NCI-H2029 (cell line): Measurements from ENCODE around the gene RAD18.

Experiments
- DNase-seq: peaks from one replicate; lab custom pipeline; 2025; lab: John Stamatoyannopoulos, UW

RAD18 gene

DNA sequence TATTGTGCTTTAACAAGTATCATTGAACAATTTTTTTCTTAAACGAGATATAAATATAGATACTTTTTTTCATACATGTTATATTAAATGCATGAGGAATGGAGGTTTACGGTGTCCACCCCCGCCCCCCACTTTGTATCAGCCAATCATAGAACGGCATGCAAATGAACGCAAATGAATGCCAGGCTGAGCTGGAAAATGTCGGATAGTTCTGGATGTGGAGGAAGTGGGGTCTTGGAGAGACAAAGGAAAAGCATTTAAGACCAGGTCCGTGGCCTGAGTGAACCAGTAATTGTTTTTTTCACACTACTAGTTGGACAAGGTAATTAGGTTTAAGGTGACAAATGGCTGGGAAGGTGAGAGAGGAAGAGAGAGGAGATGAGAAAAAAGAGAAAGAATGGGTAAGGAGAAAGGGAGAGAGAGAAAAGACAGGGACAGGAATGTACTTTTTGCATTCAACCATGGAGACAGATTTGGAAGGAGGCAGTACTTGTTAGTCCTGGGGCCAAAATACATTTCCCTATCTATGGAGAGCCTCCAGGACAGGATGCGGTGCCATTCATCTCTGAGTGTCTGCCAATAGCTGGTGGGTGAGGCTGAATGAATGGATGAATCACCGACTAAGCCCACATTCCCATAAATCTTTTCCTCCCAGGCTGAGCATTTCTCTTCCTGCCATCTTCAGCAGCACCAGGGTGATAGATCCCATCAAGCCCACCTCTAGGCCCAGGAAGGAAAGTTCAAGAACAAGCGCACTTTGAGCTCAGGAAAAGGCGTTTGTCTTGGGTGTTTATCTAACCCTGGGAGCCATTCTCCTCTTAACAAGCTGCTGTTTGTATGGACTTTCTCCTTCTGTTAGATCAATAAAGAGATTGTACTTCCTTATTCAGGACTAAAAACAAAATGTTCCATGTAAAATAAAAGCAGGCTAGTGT lies 1.4 kb upstream of the RAD18 start:
- peak; percentile 8 for DNase-seq

DNA sequence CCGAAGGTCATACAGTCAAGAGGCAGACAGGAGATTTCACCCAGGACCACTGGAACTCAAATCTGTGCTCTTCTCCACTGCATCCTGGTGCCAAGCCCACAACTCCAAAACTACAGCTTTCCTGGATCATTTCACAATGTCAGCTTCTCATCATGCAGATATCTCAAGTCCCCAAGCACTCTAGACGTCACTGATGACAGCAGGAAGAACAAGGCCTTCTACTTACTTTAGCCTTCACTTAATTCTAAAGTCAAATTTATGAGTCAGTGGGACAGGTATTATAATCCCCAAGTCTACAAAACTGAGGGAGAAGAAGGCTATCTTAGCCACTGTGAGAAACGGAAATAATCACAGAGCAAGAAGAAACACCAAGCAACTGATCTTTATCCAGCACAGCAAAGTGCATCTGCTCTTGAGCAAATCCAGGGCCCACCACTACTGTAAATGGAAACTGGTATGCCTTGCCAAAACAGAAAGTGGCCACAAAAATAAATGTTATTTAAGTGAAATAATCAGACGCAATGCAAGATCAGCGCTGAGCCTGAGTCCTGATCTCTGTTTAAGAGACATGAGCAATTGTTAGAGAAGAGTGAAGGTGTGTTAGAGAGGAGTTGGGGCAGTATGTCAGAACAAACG lies 928 bp downstream of the RAD18 start:
- DNase-seq: no peak

DNA sequence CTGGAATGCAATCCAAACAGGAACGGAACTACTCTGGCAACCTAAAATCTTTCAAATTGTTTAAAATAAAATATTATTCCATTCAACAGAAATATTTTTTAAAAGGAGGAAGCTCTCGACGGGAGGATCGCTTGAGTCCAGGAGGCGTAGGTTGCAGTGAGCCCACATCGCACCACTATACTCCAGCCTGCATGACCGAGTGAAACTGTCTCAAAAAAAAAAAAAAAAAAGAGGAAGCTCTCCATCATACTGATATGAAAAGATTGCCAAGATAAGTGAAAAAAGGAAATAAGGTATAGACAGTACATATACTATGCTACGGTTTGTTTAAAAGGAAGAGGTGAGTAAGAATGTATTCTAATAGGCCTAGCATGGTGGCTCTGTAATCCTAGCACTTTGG lies 3.6 kb downstream of the RAD18 start:
- DNase-seq: no peak

DNA sequence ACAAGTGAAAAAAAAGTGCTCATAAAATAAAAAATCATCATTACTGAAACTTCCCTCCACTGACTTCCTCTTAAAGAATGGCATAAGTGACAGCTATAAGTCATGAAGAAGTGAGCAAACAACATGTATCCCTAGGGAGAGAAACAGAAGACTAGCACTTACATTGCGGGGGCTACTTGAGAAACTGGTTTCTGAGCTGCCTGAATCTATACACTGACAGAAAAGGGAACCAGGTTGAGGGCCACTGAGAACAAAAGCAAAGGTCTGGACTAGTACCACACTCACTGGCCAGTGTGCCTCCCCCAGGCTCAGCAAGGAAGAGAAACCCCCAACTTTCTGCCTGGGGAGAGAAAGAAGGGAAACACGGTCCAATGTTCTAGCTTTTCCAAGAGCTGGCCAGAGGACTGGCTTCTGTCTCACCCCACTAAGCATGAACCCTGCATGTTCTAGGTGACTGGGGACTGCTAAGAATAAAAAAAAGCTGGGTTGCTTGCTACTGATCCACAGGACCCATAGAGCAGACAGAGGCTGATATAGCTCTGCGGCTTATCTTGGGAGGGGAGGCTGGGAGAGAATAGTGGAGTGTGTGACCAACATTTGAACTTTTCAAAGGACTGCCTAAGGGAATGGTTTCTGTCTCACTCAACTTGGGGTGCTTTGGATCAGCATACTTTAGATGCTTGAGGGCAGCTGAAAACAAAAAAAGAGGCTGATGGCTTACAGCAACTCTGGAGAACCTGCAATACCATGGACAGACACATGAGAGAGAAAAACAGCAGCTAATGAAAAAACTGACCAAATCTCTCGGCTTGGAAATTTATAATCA lies 8.1 kb downstream of the RAD18 start:
- no peak for DNase-seq

DNA sequence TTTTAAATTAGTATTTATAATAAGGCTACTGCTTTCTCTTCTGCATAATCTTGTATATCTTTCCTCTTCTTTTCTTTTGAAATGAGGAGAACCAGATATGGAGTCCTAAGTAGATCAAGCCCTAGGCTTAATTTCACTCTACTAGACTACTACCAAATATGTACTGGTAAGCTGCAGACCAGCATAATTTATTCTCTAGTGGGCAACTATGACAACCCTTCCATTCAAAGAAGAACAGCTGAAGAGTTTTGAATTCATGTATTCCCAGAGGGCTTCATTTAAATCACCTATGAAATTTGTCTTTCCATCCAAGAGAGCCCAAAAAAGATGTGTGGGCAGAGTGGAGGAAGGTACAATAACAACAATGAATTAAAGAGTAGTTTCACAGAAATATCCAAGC lies 10.0 kb downstream of the RAD18 start:
- DNase-seq: no peak

DNA sequence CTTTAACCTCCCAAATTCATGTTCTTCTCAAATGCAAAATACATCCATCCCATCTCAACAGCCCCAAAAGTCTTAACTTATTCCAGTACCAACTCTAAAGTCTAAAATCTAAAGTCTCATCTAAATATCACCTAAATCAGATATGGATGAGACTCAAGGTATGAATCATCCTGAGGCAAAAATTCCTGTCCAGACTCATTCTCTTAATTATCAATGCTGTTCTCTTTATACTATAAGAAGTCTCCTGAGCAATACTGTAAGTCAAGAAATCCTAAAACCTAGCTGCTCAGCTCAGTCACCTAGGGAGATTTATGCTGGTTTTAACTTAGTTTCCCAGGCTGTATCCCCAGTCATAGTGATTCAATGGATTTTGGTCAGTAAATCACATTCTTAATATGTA lies 11.1 kb downstream of the RAD18 start:
- DNase-seq: no peak

DNA sequence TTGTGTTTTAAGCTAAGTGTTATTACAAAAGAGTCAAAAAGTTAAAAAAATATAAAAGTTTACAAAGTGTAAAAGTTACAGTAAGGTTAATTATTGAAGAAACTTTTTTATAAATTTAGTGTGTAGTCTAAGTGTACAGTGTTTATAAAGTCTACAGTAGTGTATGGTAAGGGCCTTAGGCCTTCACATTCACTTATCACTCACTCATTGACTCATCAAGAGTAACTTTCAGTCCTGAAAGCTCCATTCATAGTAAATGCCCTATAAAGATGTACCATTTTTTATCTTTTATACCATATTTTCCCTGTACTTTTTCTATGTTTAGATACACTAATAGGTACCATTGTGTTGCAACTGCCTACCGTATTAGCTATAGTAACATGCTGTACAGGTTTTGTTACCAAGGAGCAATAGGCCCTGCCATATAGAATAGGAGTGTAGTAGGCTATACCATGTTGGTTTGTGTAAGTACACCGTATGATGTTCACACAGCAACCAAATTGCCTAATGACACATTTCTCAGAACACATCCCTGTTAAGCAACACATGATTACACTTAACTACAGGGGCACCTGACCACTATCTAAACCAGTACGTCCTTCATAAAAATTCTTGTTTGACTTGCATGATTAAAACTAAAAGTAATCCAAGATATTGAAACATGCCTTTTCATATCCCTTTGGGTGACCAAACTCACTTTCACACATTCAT lies 17.2 kb downstream of the RAD18 start:
- no peak for DNase-seq

DNA sequence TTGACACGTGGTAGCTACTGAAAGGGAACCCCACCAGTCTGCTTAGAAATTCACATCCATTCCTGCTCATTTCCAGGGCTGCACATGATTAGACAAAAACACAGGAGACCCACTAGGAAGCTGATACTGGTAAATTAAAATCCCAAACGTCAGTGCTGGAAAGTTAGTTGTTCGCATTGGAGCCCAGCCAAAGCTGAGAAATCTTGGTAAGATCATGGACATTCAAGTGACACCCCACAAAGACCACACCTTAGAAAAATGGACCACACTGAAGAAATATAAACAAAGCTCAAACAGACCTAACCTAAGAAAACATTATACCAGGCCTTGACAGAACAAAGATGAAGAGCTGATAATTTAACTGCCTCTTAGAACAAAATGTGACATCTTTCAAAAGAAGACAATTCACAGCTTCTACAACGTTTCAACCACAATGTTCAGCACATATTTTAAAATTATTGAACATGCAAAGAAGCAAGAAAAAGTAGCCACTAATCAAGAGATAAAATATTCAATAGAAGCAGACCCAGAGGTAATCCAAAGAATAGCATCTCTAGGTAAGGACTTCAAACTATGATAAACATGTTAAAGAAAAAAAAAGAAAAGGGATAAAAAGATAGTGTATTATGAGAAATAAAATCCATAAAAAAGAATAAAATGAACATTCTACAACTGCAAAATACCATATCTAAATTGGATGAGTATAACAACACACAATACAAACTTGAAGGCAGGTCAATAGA lies 20.4 kb downstream of the RAD18 start:
- no peak for DNase-seq

DNA sequence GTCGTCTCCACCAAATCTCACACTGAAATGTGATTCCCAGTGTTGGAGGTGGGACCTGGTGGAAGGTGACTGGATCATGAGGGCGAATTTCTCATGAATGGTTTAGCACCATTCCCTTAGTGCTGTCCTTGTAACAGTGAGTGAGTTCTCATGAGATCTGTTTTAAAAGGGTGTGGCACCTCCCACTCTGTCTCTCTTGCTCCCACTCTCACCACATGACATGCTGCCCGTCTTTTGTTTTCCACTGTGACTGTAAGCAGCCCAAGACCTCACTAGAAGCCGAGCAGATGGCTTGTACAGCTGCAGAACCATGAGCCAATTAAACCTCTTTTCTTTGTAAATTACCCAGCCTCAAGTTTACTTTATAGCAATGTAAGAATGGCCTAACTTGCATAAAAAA lies 21.2 kb downstream of the RAD18 start:
- no peak for DNase-seq

DNA sequence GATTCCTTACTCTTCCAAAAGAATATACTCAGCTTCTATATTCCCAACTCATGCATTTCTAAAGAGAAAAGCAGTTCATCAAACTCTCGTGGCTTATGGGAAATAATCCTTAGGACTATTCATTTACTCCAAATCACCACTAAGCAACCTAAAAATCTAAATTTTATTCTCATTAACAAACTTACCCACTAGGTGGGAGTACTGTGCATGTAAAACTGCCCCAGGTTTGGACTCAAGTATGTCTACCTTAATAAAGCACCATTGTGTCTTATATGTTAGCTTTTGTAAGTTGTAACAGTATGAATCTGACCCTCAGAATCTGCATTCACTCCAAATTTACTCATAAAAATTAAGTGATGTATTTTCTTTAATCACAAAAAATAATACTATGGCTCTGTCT lies 25.3 kb downstream of the RAD18 start:
- no peak for DNase-seq

DNA sequence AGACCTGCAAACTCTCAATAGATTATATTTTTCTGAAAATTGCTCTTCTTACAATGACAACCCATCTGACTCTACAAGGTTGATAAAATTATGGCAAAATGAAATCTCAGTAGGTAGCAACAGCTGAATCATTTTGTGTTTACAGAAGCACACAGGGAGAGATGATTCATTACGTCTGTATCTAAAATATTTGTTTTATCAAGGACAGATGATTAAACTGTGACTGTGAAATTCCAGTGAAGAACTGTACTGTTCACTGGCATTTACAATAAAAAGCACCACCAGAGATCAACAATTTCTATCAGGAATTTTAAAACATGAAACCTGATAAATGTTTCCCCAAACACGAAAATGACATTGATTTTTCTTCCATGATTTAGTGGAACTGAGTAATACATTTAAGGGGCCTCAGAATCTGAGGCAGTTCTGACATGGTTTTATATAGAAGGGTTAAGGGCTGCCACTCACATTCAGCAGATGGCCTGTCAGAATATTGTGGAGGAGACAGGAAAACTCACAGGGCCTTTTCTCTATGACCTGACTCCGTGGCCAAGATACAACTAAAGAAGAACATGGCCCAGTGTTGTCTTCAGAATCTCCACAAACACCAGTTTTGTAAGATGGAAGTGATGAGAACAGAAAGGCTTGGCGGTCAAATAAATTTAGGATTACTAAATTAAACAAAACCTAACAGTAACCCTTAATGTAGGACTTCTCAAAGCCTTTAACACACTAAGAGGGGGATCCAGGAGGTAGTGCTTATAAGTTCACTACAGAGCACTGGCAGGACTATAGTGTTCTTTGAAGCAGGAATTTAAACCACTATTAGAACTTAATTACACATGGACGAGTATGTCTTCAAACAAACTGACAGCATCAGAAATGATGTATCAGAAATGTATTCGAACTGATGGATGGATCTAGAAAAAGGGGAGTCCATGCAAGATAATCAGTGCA lies 25.9 kb downstream of the RAD18 start:
- no peak for DNase-seq

DNA sequence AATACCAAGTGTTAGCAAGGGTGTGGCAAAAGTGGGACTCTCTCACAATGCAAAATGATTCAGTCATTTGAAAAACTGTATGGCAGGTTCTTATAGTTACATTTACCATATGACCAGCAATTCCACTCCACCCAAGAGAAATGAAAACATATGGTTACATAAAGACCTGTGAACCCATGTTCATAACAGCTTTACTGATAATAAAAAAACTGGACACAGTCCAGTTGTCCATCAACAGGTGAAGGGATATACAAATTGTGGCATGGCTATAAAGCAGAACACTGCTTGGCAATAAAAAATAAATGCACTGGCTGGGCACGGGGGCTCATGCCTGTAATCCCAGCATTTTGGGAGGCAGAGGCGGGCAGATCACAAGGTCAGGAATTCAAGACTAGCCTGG lies 30.8 kb downstream of the RAD18 start:
- no peak for DNase-seq

DNA sequence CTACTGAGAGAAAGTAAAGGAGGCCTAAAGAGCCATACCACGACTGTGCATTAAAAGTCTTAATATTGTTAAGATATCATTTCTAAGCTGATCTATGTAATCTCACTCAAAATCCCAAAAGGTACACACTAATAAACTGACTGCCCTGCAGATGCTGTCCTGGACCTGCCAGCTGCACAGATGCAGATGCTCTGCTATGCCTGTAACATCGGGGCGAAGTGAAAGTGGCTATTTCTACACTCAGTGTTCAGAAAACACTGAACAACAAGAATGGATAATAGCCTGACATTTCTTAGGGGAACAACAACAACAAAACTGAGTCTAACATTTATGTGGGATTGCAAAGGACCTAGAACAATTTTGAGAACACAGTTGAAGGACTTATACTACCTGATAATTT lies 31.9 kb downstream of the RAD18 start:
- no peak for DNase-seq

DNA sequence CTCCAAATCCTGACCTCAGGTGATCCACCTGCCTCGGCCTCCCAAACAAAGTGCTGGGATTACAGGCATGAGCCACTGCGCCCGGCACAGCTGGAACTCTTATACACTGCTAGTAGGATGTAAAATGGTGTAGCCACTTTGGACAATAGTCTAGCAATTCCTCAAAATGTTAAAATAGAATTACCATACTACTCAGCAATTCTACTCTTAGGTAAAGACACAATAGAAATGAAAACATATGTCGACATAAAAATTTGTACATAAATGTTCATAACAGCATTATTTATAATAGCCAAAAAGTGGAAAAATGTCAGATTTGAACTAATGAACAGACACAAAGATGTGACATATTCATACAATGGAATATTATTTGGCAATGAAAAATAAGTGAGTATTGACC lies 33.4 kb downstream of the RAD18 start:
- DNase-seq: no peak

DNA sequence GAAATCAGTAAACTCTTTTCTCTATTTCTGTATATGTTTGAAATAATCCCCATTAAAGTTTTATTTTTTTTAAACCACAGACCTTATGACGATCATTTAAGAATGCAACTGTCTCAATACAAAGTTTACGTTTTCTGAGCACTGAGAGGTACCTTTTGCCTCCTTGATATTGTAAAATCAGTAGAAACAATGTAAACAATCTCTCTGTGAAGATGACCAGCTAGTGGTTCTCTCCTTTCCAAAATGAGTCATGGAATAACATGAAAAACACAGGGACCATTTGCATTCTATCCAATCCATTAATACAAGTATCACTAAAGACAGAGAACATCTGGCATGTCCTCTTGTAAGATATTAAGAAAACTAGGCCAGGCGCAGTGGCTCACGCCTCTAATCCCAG lies 48.8 kb downstream of the RAD18 start:
- no peak for DNase-seq

DNA sequence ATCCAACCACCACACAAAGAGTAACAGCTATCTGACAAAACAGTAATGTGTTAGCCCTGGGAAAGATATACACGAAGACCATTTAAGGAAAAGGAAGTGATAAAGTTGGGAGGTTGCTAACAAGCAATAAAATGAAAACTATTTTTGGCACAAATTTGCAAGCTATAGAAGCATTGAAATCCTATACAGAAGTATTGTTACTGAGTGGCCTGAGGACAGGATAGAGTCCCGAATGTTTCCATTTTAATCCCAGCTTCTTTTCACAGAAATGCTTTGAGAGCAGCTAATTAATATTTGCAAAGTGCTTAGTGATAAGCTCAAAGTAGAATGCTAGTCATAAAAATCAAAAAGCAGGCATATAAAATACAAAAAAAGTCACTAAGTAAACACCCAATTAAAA lies 51.5 kb downstream of the RAD18 start:
- DNase-seq: no peak

DNA sequence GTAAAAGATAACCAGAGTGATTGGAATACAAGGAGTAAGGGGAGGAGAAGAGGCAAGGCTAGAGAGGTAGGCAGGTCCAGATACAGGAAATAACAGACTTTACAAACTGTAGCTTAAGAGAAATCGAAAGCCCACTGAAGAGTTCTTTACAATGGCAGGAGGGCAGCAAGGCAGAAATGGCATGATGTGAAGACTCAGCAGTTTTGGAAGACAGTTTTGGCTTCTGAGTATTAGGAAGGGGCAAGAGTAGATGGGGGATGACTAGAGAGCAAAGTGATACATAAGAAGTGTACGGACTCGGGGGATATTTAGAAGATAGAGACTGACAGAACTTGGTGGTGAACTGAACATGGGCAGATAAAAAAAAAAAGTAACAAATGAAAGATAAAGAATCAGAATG lies 54.1 kb downstream of the RAD18 start:
- no peak for DNase-seq

DNA sequence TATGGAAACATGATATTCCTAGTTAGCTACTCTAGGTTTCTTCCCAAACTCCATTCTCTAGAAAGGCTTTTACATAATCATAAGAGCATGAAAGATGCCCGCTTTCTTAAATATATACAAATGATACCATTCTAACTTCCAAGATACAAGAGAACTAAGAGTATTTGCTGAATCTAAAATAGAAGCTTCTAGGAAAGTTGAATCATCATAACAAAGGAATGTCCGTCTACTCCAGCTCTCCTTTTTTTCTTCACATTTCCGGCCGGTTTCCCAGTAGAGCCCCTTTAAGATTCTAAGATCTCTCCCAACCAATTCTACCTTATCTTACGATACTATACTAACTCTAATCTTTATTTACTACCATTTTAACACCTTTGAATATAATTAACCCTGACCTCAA lies 60.1 kb downstream of the RAD18 start:
- no peak for DNase-seq

DNA sequence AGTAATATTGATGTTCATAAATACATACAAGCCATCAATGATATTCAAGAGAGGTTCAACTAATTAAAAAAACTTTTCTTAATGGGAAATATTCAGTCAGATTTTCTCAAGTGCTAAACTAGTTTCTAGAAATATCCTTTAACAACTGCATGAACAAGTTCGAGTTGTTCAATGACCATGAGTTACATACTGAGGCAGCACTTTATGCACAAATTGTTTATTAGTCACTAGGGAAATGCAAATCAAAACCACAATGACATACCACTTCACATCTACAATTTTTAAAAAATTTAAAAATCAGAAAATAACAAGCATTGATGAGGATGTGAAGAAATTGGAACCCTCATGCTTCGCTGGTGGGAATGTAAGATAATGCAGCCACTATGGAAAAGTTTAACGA lies 62.4 kb downstream of the RAD18 start:
- no peak for DNase-seq

DNA sequence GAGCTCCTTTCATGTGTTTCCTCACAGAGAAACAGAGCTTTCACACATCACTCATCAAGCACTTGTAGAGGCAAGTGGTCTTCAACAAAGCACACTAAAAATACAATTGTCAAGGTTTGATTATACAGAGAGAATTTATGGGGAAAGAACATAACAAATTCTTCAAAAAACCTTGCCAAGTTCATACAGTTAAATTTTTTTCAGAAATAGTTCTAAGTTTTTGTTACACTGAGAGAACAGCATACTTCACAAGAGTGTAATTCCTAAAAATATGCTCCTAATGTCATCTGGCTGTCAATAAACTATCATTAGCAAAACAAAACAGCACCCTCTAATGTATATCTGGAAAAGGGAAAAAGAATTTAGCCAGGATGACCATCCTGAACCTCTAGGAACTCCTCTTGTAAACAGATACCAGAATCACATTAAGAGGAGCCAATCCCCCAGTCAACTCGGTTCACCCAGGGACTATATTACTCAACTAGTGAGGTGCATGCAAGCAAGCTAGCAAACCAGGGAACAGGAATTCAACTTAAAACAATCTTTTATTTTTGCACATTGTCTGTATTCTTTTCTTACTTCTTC lies 63.3 kb downstream of the RAD18 start:
- no peak for DNase-seq
